Tibial nerve (tissue), 4 donors: ENCODE measurements around the gene SMIM44. TPM values are rescaled to one million over a fixed set of nuclear protein-coding genes. Genes with fewer than 3 reads are reported as not detected.

ENCODE experiments used
- DNase-seq, 2 donors: peaks; one replicate each; pipeline ENCODE4 v3.0.0-alpha.2; 2019; ENCODE audit warnings: low spot score in 2 of 2
- H3K27ac ChIP-seq, 4 donors: fragments of 200-600 bp; sonication (generic) in 3 of 4; one replicate each; pipeline ENCODE4 v1.5.1; 2017 to 2019; ENCODE audit warnings: mild to moderate bottlenecking in 1 of 4
- H3K27me3 ChIP-seq, 2 donors: fragments of 200-600 bp; sonication (generic) in 1 of 2; one replicate each; pipeline versions ENCODE4 v1.5.1 to v1.6.0; 2017 to 2019
- H3K36me3 ChIP-seq, 3 donors: fragments of 200-600 bp; sonication (generic); one replicate each; pipeline ENCODE4 v1.5.1; 2018 to 2019
- H3K4me1 ChIP-seq, 4 donors: fragments of 200-600 bp; sonication (generic) in 3 of 4; one replicate each; pipeline ENCODE4 v1.5.1; 2017 to 2019
- H3K4me3 ChIP-seq, 4 donors: fragments of 200-600 bp; sonication (generic) in 3 of 4; one replicate each; pipeline ENCODE4 v1.5.1; 2017 to 2019; ENCODE audit warnings: mild to moderate bottlenecking in 1 of 4, moderate library complexity in 1 of 4
- H3K9me3 ChIP-seq, 4 donors: fragments of 200-600 bp; sonication (generic) in 3 of 4; one replicate each; pipeline ENCODE4 v1.5.1; 2017 to 2019
- EP300 ChIP-seq, 2 donors: sonication (generic); formaldehyde crosslinking; IDR thresholded peaks; one replicate each; pipeline ENCODE4 v1.6.1; 2017; ENCODE audit warnings: antibody characterized with exemption in 2 of 2, mild to moderate bottlenecking in 1 of 2
- POLR2A ChIP-seq, 2 donors: fragments of 450-650 bp; IDR thresholded peaks; one replicate each; pipeline ENCODE4 v1.6.1; 2017; ENCODE audit warnings: antibody characterized with exemption in 2 of 2, mild to moderate bottlenecking in 2 of 2, moderate library complexity in 2 of 2
- WGBS, 2 donors: methylation state at CpG; one replicate each; pipeline ENCODE4 v1.1.5; 2018; 5-methylcytosine and 5-hydroxymethylcytosine counted together
- total RNA-seq, 4 donors: library from RNA; depleted of rRNA; stranded (reverse); fragments of >200 nt; gene quantifications; one replicate each; pipeline ENCODE4 v1.1.0, GENCODE V29; 2016
- TF ChIP-seq, protein P1 (sequence below), 5 experiments: fragments of 200-600 bp in 3 of 5; fragments of 450-650 bp in 2 of 5; sonication (generic) in 3 of 5; IDR thresholded peaks; one replicate each; pipeline ENCODE4 v1.5.1; 2016 to 2019; ENCODE audit warnings: antibody characterized with exemption in 5 of 5, mild to moderate bottlenecking in 3 of 5, moderate library complexity in 2 of 5

SMIM44 gene
- total RNA-seq, 4 donors from 2014 or later = not detected

DNA sequence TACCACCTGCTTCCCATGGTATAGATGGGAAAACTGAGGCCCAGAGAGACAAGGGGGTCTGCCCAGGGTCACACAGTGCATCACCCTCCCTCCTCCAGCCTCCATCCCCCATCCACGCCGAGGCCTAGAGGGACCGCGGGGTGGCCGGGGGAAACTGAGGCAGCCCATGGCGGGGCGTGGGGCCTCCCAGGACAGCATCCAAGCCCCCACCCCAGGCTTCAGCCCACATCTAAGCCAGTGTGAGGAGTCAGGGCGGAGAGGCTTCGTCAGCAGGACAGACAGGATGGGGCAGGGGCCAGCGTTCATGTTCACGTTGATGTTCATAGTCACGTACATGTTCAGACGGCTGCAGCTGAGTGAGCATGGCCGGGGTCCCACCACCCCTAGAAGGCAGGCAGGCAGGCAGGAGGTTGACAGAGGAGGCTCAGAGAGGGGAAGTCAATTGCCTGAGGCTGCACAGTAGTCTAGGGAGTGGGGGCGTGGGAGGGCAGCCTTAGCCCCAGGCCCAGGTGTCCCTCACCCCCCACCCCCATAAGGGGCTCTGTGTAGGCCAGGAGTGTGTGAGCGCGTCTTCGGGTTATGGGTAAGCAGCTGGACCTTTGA, 26.2 kb downstream of the SMIM44 start:
- H3K9me3 ChIP-seq = no peaks in the 10 kb centered on the region
- DNase-seq = no peak
- no peaks in the 10 kb centered on the region for H3K27me3 ChIP-seq
- H3K36me3 ChIP-seq = peaks cover 11 to 65% (median 19%) of the 10 kb centered on the region in 3 donors
- 61 to 71% methylated on average over 17 to 18 of the region's 18 CpGs for WGBS, 2 donors
- TF ChIP-seq, protein P1, sequence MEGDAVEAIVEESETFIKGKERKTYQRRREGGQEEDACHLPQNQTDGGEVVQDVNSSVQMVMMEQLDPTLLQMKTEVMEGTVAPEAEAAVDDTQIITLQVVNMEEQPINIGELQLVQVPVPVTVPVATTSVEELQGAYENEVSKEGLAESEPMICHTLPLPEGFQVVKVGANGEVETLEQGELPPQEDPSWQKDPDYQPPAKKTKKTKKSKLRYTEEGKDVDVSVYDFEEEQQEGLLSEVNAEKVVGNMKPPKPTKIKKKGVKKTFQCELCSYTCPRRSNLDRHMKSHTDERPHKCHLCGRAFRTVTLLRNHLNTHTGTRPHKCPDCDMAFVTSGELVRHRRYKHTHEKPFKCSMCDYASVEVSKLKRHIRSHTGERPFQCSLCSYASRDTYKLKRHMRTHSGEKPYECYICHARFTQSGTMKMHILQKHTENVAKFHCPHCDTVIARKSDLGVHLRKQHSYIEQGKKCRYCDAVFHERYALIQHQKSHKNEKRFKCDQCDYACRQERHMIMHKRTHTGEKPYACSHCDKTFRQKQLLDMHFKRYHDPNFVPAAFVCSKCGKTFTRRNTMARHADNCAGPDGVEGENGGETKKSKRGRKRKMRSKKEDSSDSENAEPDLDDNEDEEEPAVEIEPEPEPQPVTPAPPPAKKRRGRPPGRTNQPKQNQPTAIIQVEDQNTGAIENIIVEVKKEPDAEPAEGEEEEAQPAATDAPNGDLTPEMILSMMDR (IDR thresholded peaks at IDR 0.05) = no peak
- TF ChIP-seq POLR2A (IDR thresholded peaks at IDR 0.05) (no peak), EP300 (IDR thresholded peaks at IDR 0.05) (no peak)
- peak overlapping the region; percentile 66 to 92 (median 79) for H3K27ac ChIP-seq
- H3K4me1 ChIP-seq = peaks cover 5 to 49% (median 29%) of the 10 kb centered on the region in 4 donors
- H3K4me3 ChIP-seq = no peak overlapping the region

DNA sequence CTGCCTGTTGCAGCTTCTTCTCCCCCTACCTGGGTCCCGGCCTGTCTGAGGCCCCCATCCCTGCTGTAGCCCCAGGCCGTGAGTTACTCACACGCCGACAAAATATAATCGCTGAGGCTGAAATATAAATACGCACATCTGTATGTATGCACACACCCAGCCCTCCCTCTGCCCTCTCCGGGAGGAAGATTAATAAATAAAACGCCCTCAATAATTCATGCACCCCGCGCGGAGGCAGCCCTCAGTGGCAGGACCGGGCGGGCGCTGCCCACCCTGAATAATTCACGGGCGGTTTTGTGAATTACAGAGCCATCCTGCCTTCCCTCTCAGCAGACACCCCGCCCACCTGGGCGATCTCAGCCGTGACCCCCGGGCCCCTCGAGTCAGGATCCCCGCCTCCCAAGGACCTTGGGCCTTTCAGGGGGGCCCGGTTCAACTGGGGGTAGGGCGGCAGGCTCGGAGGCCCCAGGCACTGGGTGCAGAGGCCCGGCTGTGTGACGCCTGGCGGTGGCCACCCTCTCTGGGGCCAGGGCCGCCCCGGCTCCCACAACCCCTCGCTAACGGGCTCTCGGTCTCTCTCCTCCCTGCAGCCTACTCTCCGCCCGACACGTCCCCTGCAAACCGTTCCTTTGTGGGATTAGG, 27.2 kb downstream of the SMIM44 start:
- 67 to 73% methylated on average over 34 to 37 of the region's 37 CpGs for WGBS, 2 donors
- no peak overlapping the region for H3K4me3 ChIP-seq
- H3K27ac ChIP-seq = peak overlapping the region in 2 of 4 donors; percentile 40 to 92
- H3K36me3 ChIP-seq = peaks cover 11 to 69% (median 23%) of the 10 kb centered on the region in 3 donors
- H3K9me3 ChIP-seq = no peaks in the 10 kb centered on the region
- no peak for DNase-seq
- H3K27me3 ChIP-seq = no peaks in the 10 kb centered on the region
- TF ChIP-seq, protein P1 (IDR thresholded peaks at IDR 0.05) = no peak
- TF ChIP-seq EP300 (IDR thresholded peaks at IDR 0.05) (no peak), POLR2A (IDR thresholded peaks at IDR 0.05) (no peak)
- H3K4me1 ChIP-seq = peaks cover 5 to 49% (median 31%) of the 10 kb centered on the region in 4 donors

DNA sequence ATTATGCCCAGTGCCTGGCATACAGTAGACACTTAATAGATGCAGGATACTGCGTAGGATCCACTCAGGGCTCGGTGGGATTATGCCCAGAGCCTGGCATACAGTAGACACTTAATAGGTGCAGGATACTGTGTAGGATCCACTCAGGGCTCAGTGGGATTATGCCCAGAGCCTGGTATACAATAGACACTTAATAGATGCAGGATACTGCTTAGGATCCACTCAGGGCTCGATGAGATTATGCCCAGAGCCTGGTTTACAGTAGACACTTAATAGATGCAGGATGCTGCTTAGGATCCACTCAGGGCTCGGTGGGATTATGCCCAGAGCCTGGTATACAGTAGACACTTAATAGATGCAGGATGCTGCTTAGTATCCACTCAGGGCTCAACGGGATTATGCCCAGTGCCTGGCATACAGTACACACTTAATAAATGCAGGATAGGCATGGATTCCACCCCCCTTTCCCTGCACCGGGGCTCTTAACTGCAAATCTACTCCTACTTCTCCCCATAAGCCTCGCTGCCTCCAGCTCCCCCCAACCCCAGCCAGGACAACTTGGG, 27.8 kb downstream of the SMIM44 start:
- no peak for DNase-seq
- no peak for TF ChIP-seq POLR2A (IDR thresholded peaks at IDR 0.05)
- no peak for TF ChIP-seq EP300 (IDR thresholded peaks at IDR 0.05)
- TF ChIP-seq, protein P1 (IDR thresholded peaks at IDR 0.05) = no peak
- 80 to 84% methylated on average over 6 to 7 of the region's 7 CpGs for WGBS, 2 donors
- H3K27me3 ChIP-seq = no peaks in the 10 kb centered on the region
- no peaks in the 10 kb centered on the region for H3K9me3 ChIP-seq
- H3K4me1 ChIP-seq = peaks cover 5 to 53% (median 32%) of the 10 kb centered on the region in 4 donors
- no peak overlapping the region for H3K4me3 ChIP-seq
- H3K27ac ChIP-seq = peak overlapping the region in 1 of 4 donors; percentile 92
- peaks cover 13 to 71% (median 25%) of the 10 kb centered on the region in 3 donors for H3K36me3 ChIP-seq

DNA sequence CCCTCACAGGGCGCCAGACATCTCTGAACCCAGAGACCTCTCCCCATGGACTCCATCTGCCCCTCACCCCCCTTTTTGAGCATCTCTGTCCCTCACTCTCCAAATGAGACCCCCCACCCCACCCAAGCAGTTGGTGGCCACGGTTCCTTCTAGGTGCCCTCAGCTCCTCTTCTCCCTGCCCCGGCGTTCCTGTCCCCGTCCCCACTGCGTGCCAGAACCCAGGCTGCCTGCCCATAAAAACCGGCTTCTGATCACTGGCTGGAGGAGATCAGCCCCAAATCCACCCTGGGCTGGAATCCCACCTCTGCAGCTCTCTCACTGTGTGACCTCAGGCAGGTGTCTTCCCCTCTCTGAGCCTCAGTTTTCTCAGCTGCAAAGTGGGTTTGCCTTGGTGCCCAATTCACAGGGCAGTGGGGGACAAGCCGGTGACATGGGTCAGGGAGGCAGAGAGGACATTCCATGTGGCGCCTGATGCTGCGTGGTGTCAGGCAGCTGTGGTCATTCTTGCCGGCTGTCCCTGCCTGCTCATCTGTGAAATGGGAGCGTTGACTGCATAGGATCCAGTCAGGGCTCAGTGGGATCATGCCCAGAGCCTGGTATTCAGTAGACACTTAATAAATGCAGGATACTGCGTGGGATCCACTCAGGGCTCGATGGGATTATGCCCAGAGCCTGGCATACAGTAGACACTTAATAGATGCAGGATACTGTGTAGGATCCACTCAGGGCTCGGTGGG, 28.4 kb downstream of the SMIM44 start:
- Histone ChIP-seq H3K4me1 (peaks cover 5 to 46% (median 27%) of the 10 kb centered on the region in 4 donors), H3K9me3 (no peaks in the 10 kb centered on the region), H3K36me3 (peaks cover 14 to 77% (median 25%) of the 10 kb centered on the region in 3 donors), H3K27ac (peak overlapping the region in 2 of 4 donors; percentile 41 to 61), H3K27me3 (no peaks in the 10 kb centered on the region), H3K4me3 (no peak overlapping the region)
- TF ChIP-seq, protein P1 (IDR thresholded peaks at IDR 0.05) = no peak
- TF ChIP-seq POLR2A (IDR thresholded peaks at IDR 0.05) = no peak
- TF ChIP-seq EP300 (IDR thresholded peaks at IDR 0.05) = no peak
- 90 to 96% methylated on average over 15 of the region's 15 CpGs for WGBS, 2 donors
- DNase-seq = no peak
